HG02870 (cell line): Measurements from ENCODE around the gene LACRT.
A peak's percentile ranks its signal among the peaks of the same experiment; 100 is the strongest.

ENCODE experiments used
- ATAC-seq: cut with Tn5 transposase; IDR thresholded peaks from one replicate; pipeline ENCODE4 v1.9.1; 2021; ENCODE audit warnings: mild to moderate bottlenecking, moderate library complexity; ENCODE audit not compliant: unreplicated experiment

The LACRT gene

GRCh38 chr12:54603173-54603814 lies 31.4 kb downstream of the LACRT start:
- peak; percentile 89 for ATAC-seq

GRCh38 chr12:54602661-54603060 lies 32.0 kb downstream of the LACRT start:
- no peak for ATAC-seq

- ATAC-seq = no peak
Measured at GRCh38 chr12:54601841-54602240, 32.9 kb downstream of the LACRT start.

GRCh38 chr12:54598970-54599369 lies 35.7 kb downstream of the LACRT start:
- no peak for ATAC-seq

- no peak for ATAC-seq
Measured at GRCh38 chr12:54596526-54596946, 38.2 kb downstream of the LACRT start.

- no peak for ATAC-seq
Measured at GRCh38 chr12:54595471-54595870, 39.2 kb downstream of the LACRT start.

- no peak for ATAC-seq
Measured at GRCh38 chr12:54593725-54594124, 41.0 kb downstream of the LACRT start.

GRCh38 chr12:54593135-54593534 lies 41.6 kb downstream of the LACRT start:
- no peak for ATAC-seq

- ATAC-seq = no peak
Measured at GRCh38 chr12:54592316-54592715, 42.4 kb downstream of the LACRT start.

- no peak for ATAC-seq
Measured at GRCh38 chr12:54590978-54591591, 43.6 kb downstream of the LACRT start.

GRCh38 chr12:54589964-54590363 lies 44.7 kb downstream of the LACRT start:
- no peak for ATAC-seq

- ATAC-seq = no peak
Measured at GRCh38 chr12:54588890-54589267, 45.8 kb downstream of the LACRT start.

- ATAC-seq = no peak
Measured at GRCh38 chr12:54588110-54588889, 46.4 kb downstream of the LACRT start, which contains the start of gene PPP1R1A. TSS of gene PPP1R1A (minus strand) at chr12:54588659. CDS start at chr12:54588488, 171 bp downstream.

- no peak for ATAC-seq
Measured at GRCh38 chr12:54587315-54587873, 47.3 kb downstream of the LACRT start.

GRCh38 chr12:54586620-54587019 lies 48.1 kb downstream of the LACRT start:
- no peak for ATAC-seq

- no peak for ATAC-seq
Measured at GRCh38 chr12:54585243-54585642, 49.5 kb downstream of the LACRT start.

- ATAC-seq = no peak
Measured at GRCh38 chr12:54584128-54584527, 50.6 kb downstream of the LACRT start.

GRCh38 chr12:54583726-54584125 lies 51.0 kb downstream of the LACRT start:
- ATAC-seq = no peak

GRCh38 chr12:54581412-54581811 lies 53.3 kb downstream of the LACRT start:
- no peak for ATAC-seq
